ENCODE data around the gene HNF1A. TPM values are rescaled to one million over a fixed set of nuclear protein-coding genes. Genes with fewer than 3 reads are reported as not detected.
A peak's percentile ranks its signal among the peaks of the same experiment; 100 is the strongest.

HNF1A gene
- total and polyA plus RNA-seq, 2 of the 13 experiments (the other 11 are each of a cell fraction or from before 2014, with no cell fraction given) = 13.4 to 34.7 TPM

GRCh38 chr12:121038861-121039668 is 60.7 kb downstream of the HNF1A start, which contains the start of gene OASL (continued):
- TF ChIP-seq EP300 (IDR thresholded peaks at IDR 0.05; ENCODE audit: low read depth in 2 of 2, low read length in 2 of 2) (no peak), EP300 (CRISPR knock-in tag; IDR thresholded peaks at IDR 0.05; ENCODE audit: borderline replicate concordance) (no peak), EZH2 (conservative IDR thresholded peaks at IDR 0.05; ENCODE audit: low read depth, low read length) (no peak), U2AF2 (IDR thresholded peaks at IDR 0.05; ENCODE audit: low read depth, low read length) (peak; percentile 98), TBX3 (IDR thresholded peaks at IDR 0.05; ENCODE audit: borderline replicate concordance) (no peak), DNMT1 (CRISPR knock-in tag; IDR thresholded peaks at IDR 0.05) (no peak), ZNF83 (CRISPR knock-in tag; IDR thresholded peaks at IDR 0.05; ENCODE audit: borderline replicate concordance) (no peak), ZNF282 (IDR thresholded peaks at IDR 0.05; ENCODE audit: partially characterized antibody) (no peak), HMGXB3 (CRISPR knock-in tag; IDR thresholded peaks at IDR 0.05; ENCODE audit: borderline replicate concordance) (no peak)

Data from HepG2 (cell line).